Measurements from ENCODE around the gene USP8. TPM values are rescaled to one million over a fixed set of nuclear protein-coding genes. Genes with fewer than 3 reads are reported as not detected.

USP8 gene
- total and polyA plus RNA-seq, 4 donors, result 20.4 to 42.8 (median 32.5) TPM

- no peak for DNase-seq (ENCODE audit: low spot score)
- 85% methylated on average over 8 of the region's 8 CpGs for WGBS
- no peak overlapping the region for H3K9ac ChIP-seq (ENCODE audit: low read depth in 1 of 2, low read length in 2 of 2)
Measured at GRCh38 chr15:50506121-50506520, 81.9 kb downstream of the USP8 start.

GRCh38 chr15:50513001-50513400, 88.8 kb downstream of the USP8 start:
- Histone ChIP-seq H3K9me3 (ENCODE audit: control insufficient read depth in 4 of 4, low read length in 3 of 4) (no peaks in the 10 kb centered on the region), H3K4me1 (ENCODE audit: control insufficient read depth in 4 of 4, insufficient read depth in 4 of 4, low read length in 3 of 4) (no peaks in the 10 kb centered on the region), H3K4me3 (ENCODE audit: low read depth in 1 of 3, low read length in 3 of 3) (no peak overlapping the region), H3K27me3 (ENCODE audit: control insufficient read depth in 4 of 4, insufficient read depth in 4 of 4, low read length in 3 of 4) (no peaks in the 10 kb centered on the region), H3K36me3 (ENCODE audit: control insufficient read depth in 4 of 4, insufficient read depth in 3 of 4, low read depth in 1 of 4, low read length in 3 of 4) (peaks cover 0 to 1% (median 0%) of the 10 kb centered on the region in 4 donors), H3K9ac (ENCODE audit: low read depth in 1 of 2, low read length in 2 of 2) (no peak overlapping the region), H3K27ac (ENCODE audit: low read depth in 1 of 2, low read length in 2 of 2) (no peak overlapping the region)
- DNase-seq (ENCODE audit: low spot score), result no peak
- TF ChIP-seq FOXA2 (IDR thresholded peaks at IDR 0.05) (no peak), RAD21 (IDR thresholded peaks at IDR 0.05) (no peak), GABPA (IDR thresholded peaks at IDR 0.05 in 1 of 2, conservative IDR thresholded peaks at IDR 0.05 in 1 of 2) (no peak), JUND (IDR thresholded peaks at IDR 0.05) (no peak), HNF4G (IDR thresholded peaks at IDR 0.05) (no peak), REST (IDR thresholded peaks at IDR 0.05) (no peak), TAF1 (conservative IDR thresholded peaks at IDR 0.05) (no peak), YY1 (IDR thresholded peaks at IDR 0.05) (no peak), HNF4A (conservative IDR thresholded peaks at IDR 0.05) (no peak), EGR1 (IDR thresholded peaks at IDR 0.05; ENCODE audit: low read depth in 2 of 2) (no peak), SP1 (IDR thresholded peaks at IDR 0.05) (no peak), NR2F2 (IDR thresholded peaks at IDR 0.05) (no peak), FOXA1 (IDR thresholded peaks at IDR 0.05) (no peak), MAX (IDR thresholded peaks at IDR 0.05) (no peak), RXRA (IDR thresholded peaks at IDR 0.05) (no peak), CTCF (IDR thresholded peaks at IDR 0.05; ENCODE audit: low read depth, low read length, missing input control) (no peak), ZBTB33 (IDR thresholded peaks at IDR 0.05) (no peak), ATF3 (IDR thresholded peaks at IDR 0.05) (no peak)

More at GRCh38 chr15:50506121-50506520, 81.9 kb downstream of the USP8 start:
- TF ChIP-seq GABPA (IDR thresholded peaks at IDR 0.05 in 1 of 2, conservative IDR thresholded peaks at IDR 0.05 in 1 of 2) (no peak), ATF3 (IDR thresholded peaks at IDR 0.05) (no peak), MAX (IDR thresholded peaks at IDR 0.05) (no peak), HNF4G (IDR thresholded peaks at IDR 0.05) (no peak), SP1 (IDR thresholded peaks at IDR 0.05) (no peak), EGR1 (IDR thresholded peaks at IDR 0.05; ENCODE audit: low read depth in 2 of 2) (no peak), FOXA1 (IDR thresholded peaks at IDR 0.05) (no peak), JUND (IDR thresholded peaks at IDR 0.05) (no peak), RAD21 (IDR thresholded peaks at IDR 0.05) (no peak), HNF4A (conservative IDR thresholded peaks at IDR 0.05) (no peak)
- H3K27ac ChIP-seq (ENCODE audit: low read depth in 1 of 2, low read length in 2 of 2), result no peak overlapping the region
- H3K27me3 ChIP-seq (ENCODE audit: control insufficient read depth in 4 of 4, insufficient read depth in 4 of 4, low read length in 3 of 4), result no peaks in the 10 kb centered on the region
- no peak overlapping the region for H3K4me3 ChIP-seq (ENCODE audit: low read depth in 1 of 3, low read length in 3 of 3)
- peaks cover 2 to 15% (median 7%) of the 10 kb centered on the region in 4 donors for H3K36me3 ChIP-seq (ENCODE audit: control insufficient read depth in 4 of 4, insufficient read depth in 3 of 4, low read depth in 1 of 4, low read length in 3 of 4)
- H3K4me1 ChIP-seq (ENCODE audit: control insufficient read depth in 4 of 4, insufficient read depth in 4 of 4, low read length in 3 of 4), result no peaks in the 10 kb centered on the region
- no peaks in the 10 kb centered on the region for H3K9me3 ChIP-seq (ENCODE audit: control insufficient read depth in 4 of 4, low read length in 3 of 4)
